Hematopoietic multipotent progenitor cell (in vitro differentiated cells): ENCODE results near the gene PAOX. TPM values are rescaled to one million over a fixed set of nuclear protein-coding genes. Genes with fewer than 3 reads are reported as not detected.
"Not testable (repeated sequence)": the region's sequence is repeated elsewhere in the genome, so short reads cannot be mapped to it uniquely, and the experiment has no call there.

ENCODE experiments used
- DNase-seq, 3 donors: peaks; one replicate each; pipeline ENCODE4 v3.0.0-alpha.2; 2011 to 2015; ENCODE audit warnings: low read depth in 2 of 3, low spot score in 2 of 3
- total RNA-seq: library from RNA; depleted of rRNA; stranded (reverse); fragments of >200 nt; gene quantifications from one replicate; pipeline ENCODE4 v1.2.3, GENCODE V29; 2012

The PAOX gene
- total RNA-seq, 1 donor: 16.7 TPM

GRCh38 chr10:133361773-133362441, 17.2 kb upstream of the PAOX start:
- DNase-seq: no peak

- DNase-seq: no peak
These were observed 16.2 kb upstream of the PAOX start for GRCh38 chr10:133362846-133363245.

- DNase-seq: no peak
These were observed 14.2 kb upstream of the PAOX start for GRCh38 chr10:133364645-133365431.

GRCh38 chr10:133365461-133366129, 13.5 kb upstream of the PAOX start:
- no peak for DNase-seq

GRCh38 chr10:133366130-133366478, 13.0 kb upstream of the PAOX start:
- no peak for DNase-seq

- no peak for DNase-seq
These were observed 12.3 kb upstream of the PAOX start for GRCh38 chr10:133366751-133367150.

GRCh38 chr10:133367461-133367860, 11.6 kb upstream of the PAOX start:
- not testable (repeated sequence) for DNase-seq

- no peak for DNase-seq
These were observed 10.9 kb upstream of the PAOX start for GRCh38 chr10:133368153-133368552.

GRCh38 chr10:133370030-133370786, 8.9 kb upstream of the PAOX start:
- DNase-seq: no peak

- DNase-seq: no peak
These were observed 6.6 kb upstream of the PAOX start for GRCh38 chr10:133372507-133372906.

GRCh38 chr10:133373174-133374090, 5.6 kb upstream of the PAOX start, which contains the start of gene ECHS1:
ECHS1 (minus strand) TSS chr10:133373354; CDS start chr10:133373333, 21 bp downstream.
- peak; percentile 74 to 94 (median 92) for DNase-seq

GRCh38 chr10:133375357-133376115, 3.5 kb upstream of the PAOX start:
- DNase-seq: no peak

GRCh38 chr10:133376183-133376582, 2.9 kb upstream of the PAOX start:
- DNase-seq: not testable (repeated sequence)

GRCh38 chr10:133377025-133377817, 1.8 kb upstream of the PAOX start:
- no peak for DNase-seq

- DNase-seq: no peak
These were observed 1.2 kb upstream of the PAOX start for GRCh38 chr10:133377818-133378250.

- peak in 2 of 3 donors; percentile 48 to 52 for DNase-seq
These were observed 588 bp upstream of the PAOX start for GRCh38 chr10:133378251-133379096.
